ENCODE measurements around the gene LGALS4.

Gene LGALS4

GRCh38 chr19:38838986-38839761 lies 26.4 kb upstream of the LGALS4 start:
- Histone ChIP-seq H3K4me2 (ENCODE audit: low read depth, low read length, poor library complexity, severe bottlenecking) (no peak overlapping the region), H2AFZ (ENCODE audit: low read length) (no peak overlapping the region), H3K9ac (ENCODE audit: low read depth, low read length, poor library complexity, severe bottlenecking) (no peak overlapping the region), H3K36me3 (ENCODE audit: insufficient read depth, low read length) (peaks cover 88% of the 10 kb centered on the region), H3K79me2 (ENCODE audit: insufficient read depth, low read length) (peaks cover 53% of the 10 kb centered on the region), H3K4me1 (ENCODE audit: insufficient read depth, low read length, poor library complexity, severe bottlenecking) (peaks cover 29% of the 10 kb centered on the region), H3K9me3 (ENCODE audit: insufficient read depth, low read depth, low read length) (no peaks in the 10 kb centered on the region), H3K27me3 (ENCODE audit: insufficient read depth, low read length, poor library complexity, severe bottlenecking) (no peaks in the 10 kb centered on the region), H3F3A (ENCODE audit: low read depth) (peaks cover 19% of the 10 kb centered on the region), H3K9me2 (replicated peaks; ENCODE audit: low read depth, low read length) (no peaks in the 10 kb centered on the region), H4K20me1 (ENCODE audit: insufficient read depth, low read length, poor library complexity, severe bottlenecking) (peaks cover 62% of the 10 kb centered on the region), H3K4me3 (ENCODE audit: low read length, poor library complexity, severe bottlenecking) (no peak overlapping the region)
- no peak for TF ChIP-seq EZH2phosphoT487 (IDR thresholded peaks at IDR 0.05; ENCODE audit: borderline replicate concordance)
- no peak for TF ChIP-seq CTCF (conservative IDR thresholded peaks at IDR 0.05; ENCODE audit: low read length)

- Histone ChIP-seq H2AFZ (ENCODE audit: low read length) (no peak overlapping the region), H3K79me2 (ENCODE audit: insufficient read depth, low read length) (peaks cover 45% of the 10 kb centered on the region), H3K9me2 (replicated peaks; ENCODE audit: low read depth, low read length) (no peaks in the 10 kb centered on the region), H3K36me3 (ENCODE audit: insufficient read depth, low read length) (peaks cover 80% of the 10 kb centered on the region), H3K27me3 (ENCODE audit: insufficient read depth, low read length, poor library complexity, severe bottlenecking) (no peaks in the 10 kb centered on the region), H3F3A (ENCODE audit: low read depth) (peaks cover 19% of the 10 kb centered on the region), H3K4me2 (ENCODE audit: low read depth, low read length, poor library complexity, severe bottlenecking) (no peak overlapping the region), H3K4me3 (ENCODE audit: low read length, poor library complexity, severe bottlenecking) (no peak overlapping the region), H4K20me1 (ENCODE audit: insufficient read depth, low read length, poor library complexity, severe bottlenecking) (peaks cover 54% of the 10 kb centered on the region), H3K9me3 (ENCODE audit: insufficient read depth, low read depth, low read length) (no peaks in the 10 kb centered on the region), H3K9ac (ENCODE audit: low read depth, low read length, poor library complexity, severe bottlenecking) (no peak overlapping the region), H3K4me1 (ENCODE audit: insufficient read depth, low read length, poor library complexity, severe bottlenecking) (peaks cover 21% of the 10 kb centered on the region)
- TF ChIP-seq EZH2phosphoT487 (IDR thresholded peaks at IDR 0.05; ENCODE audit: borderline replicate concordance), result no peak
- no peak for TF ChIP-seq CTCF (conservative IDR thresholded peaks at IDR 0.05; ENCODE audit: low read length)
These were observed 25.7 kb upstream of the LGALS4 start for GRCh38 chr19:38838208-38838985.

DNA sequence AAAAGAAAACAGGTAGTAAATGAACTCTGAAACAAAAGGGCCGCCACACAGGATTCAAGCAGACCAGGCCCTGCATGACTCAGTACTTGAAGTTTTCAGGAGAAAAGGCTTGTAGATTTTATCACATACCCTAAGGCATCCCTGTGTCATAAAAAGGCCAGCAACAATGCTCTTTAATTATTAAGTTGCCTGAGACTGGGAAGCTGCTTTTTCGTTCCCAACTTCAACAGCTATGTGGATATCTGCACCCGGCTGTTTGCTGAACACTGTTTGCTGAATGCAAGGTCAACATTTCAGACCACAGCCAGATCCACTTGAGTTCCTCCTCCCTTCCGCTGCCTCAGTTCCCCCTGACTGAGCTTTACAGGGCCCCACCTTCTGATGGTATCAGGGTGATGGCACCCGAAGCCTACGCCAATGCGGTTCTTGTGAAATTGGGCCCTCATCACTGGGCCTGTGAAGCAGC lies 24.9 kb upstream of the LGALS4 start:
- Histone ChIP-seq H2AFZ (ENCODE audit: low read length) (no peak overlapping the region), H3K4me3 (ENCODE audit: low read length, poor library complexity, severe bottlenecking) (no peak overlapping the region), H3K4me2 (ENCODE audit: low read depth, low read length, poor library complexity, severe bottlenecking) (no peak overlapping the region), H4K20me1 (ENCODE audit: insufficient read depth, low read length, poor library complexity, severe bottlenecking) (peaks cover 47% of the 10 kb centered on the region), H3K9me3 (ENCODE audit: insufficient read depth, low read depth, low read length) (no peaks in the 10 kb centered on the region), H3K36me3 (ENCODE audit: insufficient read depth, low read length) (peaks cover 73% of the 10 kb centered on the region), H3K4me1 (ENCODE audit: insufficient read depth, low read length, poor library complexity, severe bottlenecking) (peaks cover 14% of the 10 kb centered on the region), H3K79me2 (ENCODE audit: insufficient read depth, low read length) (peaks cover 38% of the 10 kb centered on the region), H3K9me2 (replicated peaks; ENCODE audit: low read depth, low read length) (no peaks in the 10 kb centered on the region), H3F3A (ENCODE audit: low read depth) (peaks cover 19% of the 10 kb centered on the region), H3K9ac (ENCODE audit: low read depth, low read length, poor library complexity, severe bottlenecking) (no peak overlapping the region), H3K27me3 (ENCODE audit: insufficient read depth, low read length, poor library complexity, severe bottlenecking) (no peaks in the 10 kb centered on the region)
- TF ChIP-seq CTCF (conservative IDR thresholded peaks at IDR 0.05; ENCODE audit: low read length) (no peak), EZH2phosphoT487 (IDR thresholded peaks at IDR 0.05; ENCODE audit: borderline replicate concordance) (no peak)
